H9 (cell line): ENCODE measurements around the gene CHMP6. TPM values are rescaled to one million over a fixed set of nuclear protein-coding genes. Genes with fewer than 3 reads are reported as not detected.

Experiments used
- DNase-seq: peaks from one replicate; pipeline ENCODE4 v3.0.0-alpha.2; 2017
- H2AFZ ChIP-seq: one replicate; pipeline ENCODE4 v1.6.1; 2013; ENCODE audit warnings: mild to moderate bottlenecking, low read length, control low read depth, moderate library complexity
- H2AK5ac ChIP-seq: 2 replicates; pipeline ENCODE4 v1.6.1; 2013; ENCODE audit warnings: low read length, control low read depth, mixed read lengths; ENCODE audit not compliant: insufficient read length
- H2BK120ac ChIP-seq: one replicate; pipeline ENCODE4 v1.6.1; 2013; ENCODE audit warnings: low read depth, mild to moderate bottlenecking, low read length, control low read depth, inconsistent platforms; ENCODE audit not compliant: poor library complexity, severe bottlenecking
- H2BK12ac ChIP-seq: 2 replicates; pipeline ENCODE4 v1.6.1; 2013; ENCODE audit warnings: low read length, control low read depth, mixed read lengths, low read depth; ENCODE audit not compliant: insufficient read length
- H2BK15ac ChIP-seq: 2 replicates; pipeline ENCODE4 v1.6.1; 2013; ENCODE audit warnings: low read depth, low read length, control low read depth
- H2BK20ac ChIP-seq: one replicate; pipeline ENCODE4 v1.6.1; 2013; ENCODE audit warnings: low read depth, mild to moderate bottlenecking, low read length, control low read depth, inconsistent platforms; ENCODE audit not compliant: poor library complexity, severe bottlenecking
- H2BK5ac ChIP-seq: 2 replicates; pipeline ENCODE4 v1.6.1; 2013; ENCODE audit warnings: low read length, control low read depth, mixed read lengths; ENCODE audit not compliant: insufficient read length
- H3K14ac ChIP-seq: 2 replicates; pipeline ENCODE4 v1.6.1; 2013; ENCODE audit warnings: low read length, control low read depth; ENCODE audit not compliant: insufficient read depth
- H3K18ac ChIP-seq: 2 replicates; pipeline ENCODE4 v1.6.1; 2013; ENCODE audit warnings: low read depth, mild to moderate bottlenecking, mixed read lengths, low read length, control low read depth; ENCODE audit not compliant: insufficient read length
- H3K23ac ChIP-seq: 2 replicates; pipeline ENCODE4 v1.6.1; 2013; ENCODE audit warnings: low read length, control low read depth, mixed read lengths, low read depth; ENCODE audit not compliant: insufficient read length
- H3K23me2 ChIP-seq: 2 replicates; pipeline ENCODE4 v1.6.1; 2013; ENCODE audit warnings: low read depth, mild to moderate bottlenecking, mixed read lengths, low read length, control low read depth; ENCODE audit not compliant: insufficient read length, poor library complexity, severe bottlenecking
- H3K27ac ChIP-seq: 2 replicates; pipeline ENCODE4 v1.5.1; 2013; ENCODE audit warnings: low read length, control low read depth, mixed read lengths, low read depth; ENCODE audit not compliant: insufficient read length
- H3K27me3 ChIP-seq: 2 replicates; pipeline ENCODE4 v1.6.1; 2013; ENCODE audit warnings: low read length, control low read depth, inconsistent platforms; ENCODE audit not compliant: insufficient read depth
- H3K4ac ChIP-seq: 2 replicates; pipeline ENCODE4 v1.6.1; 2013; ENCODE audit warnings: low read depth, mild to moderate bottlenecking, control low read depth, inconsistent platforms, low read length, moderate library complexity
- H3K4me1 ChIP-seq: 2 replicates; pipeline ENCODE4 v1.6.1; 2013; ENCODE audit warnings: low read length, control low read depth, inconsistent platforms; ENCODE audit not compliant: insufficient read depth
- H3K4me2 ChIP-seq: 2 replicates; pipeline ENCODE4 v1.6.1; 2013; ENCODE audit warnings: low read length, control low read depth, mixed read lengths; ENCODE audit not compliant: insufficient read length, insufficient read depth
- H3K56ac ChIP-seq: 2 replicates; pipeline ENCODE4 v1.6.1; 2013; ENCODE audit warnings: low read depth, mild to moderate bottlenecking, mixed read lengths, low read length, control low read depth; ENCODE audit not compliant: insufficient read length
- H3K79me1 ChIP-seq: 2 replicates; pipeline ENCODE4 v1.6.1; 2013; ENCODE audit warnings: low read depth, mild to moderate bottlenecking, moderate library complexity, low read length, control low read depth, inconsistent platforms; ENCODE audit not compliant: insufficient read depth, poor library complexity, severe bottlenecking
- H3K79me2 ChIP-seq: 2 replicates; pipeline ENCODE4 v1.6.1; 2013; ENCODE audit warnings: low read length, control low read depth, inconsistent platforms; ENCODE audit not compliant: insufficient read depth
- H3K9ac ChIP-seq: 2 replicates; pipeline ENCODE4 v1.6.1; 2013; ENCODE audit warnings: low read length, control low read depth, mixed read lengths; ENCODE audit not compliant: insufficient read length; ENCODE audit errors: extremely low read depth
- H3K9me3 ChIP-seq: one replicate; pipeline ENCODE4 v1.6.1; 2013; ENCODE audit warnings: low read depth, low read length, inconsistent platforms; ENCODE audit not compliant: control insufficient read depth
- H3T11ph ChIP-seq: one replicate; pipeline ENCODE4 v1.6.1; 2013; ENCODE audit warnings: mild to moderate bottlenecking, low read length, control low read depth, inconsistent platforms
- H4K20me1 ChIP-seq: one replicate; pipeline ENCODE4 v1.6.1; 2013; ENCODE audit not compliant: control insufficient read depth, insufficient read length, insufficient read depth
- H4K5ac ChIP-seq: 2 replicates; pipeline ENCODE4 v1.6.1; 2013; ENCODE audit warnings: low read depth, mild to moderate bottlenecking, mixed read lengths, low read length, control low read depth; ENCODE audit not compliant: insufficient read length
- H4K8ac ChIP-seq: replicated peaks from 2 replicates; pipeline ENCODE4 v1.6.1; 2013; ENCODE audit warnings: low read length, control low read depth, mixed read lengths, low read depth; ENCODE audit not compliant: insufficient read length
- H4K91ac ChIP-seq: 2 replicates; pipeline ENCODE4 v1.6.1; 2013; ENCODE audit warnings: low read depth, mild to moderate bottlenecking, moderate library complexity, mixed read lengths, low read length, control low read depth; ENCODE audit not compliant: insufficient read length
- H3K27ac Mint-ChIP-seq, 3 experiments: 2 replicates in 2 of 3; 3 replicates in 1 of 3; pipeline ENCODE4 v1.8.0; 2020 to 2021; ENCODE audit warnings: mixed read lengths in 3 of 3, mild to moderate bottlenecking in 1 of 3, moderate library complexity in 1 of 3
- H3K27me3 Mint-ChIP-seq: 2 replicates; pipeline ENCODE4 v1.8.0; 2021; ENCODE audit warnings: low read depth, mild to moderate bottlenecking, moderate library complexity, mixed read lengths
- H3K36me3 Mint-ChIP-seq, 3 experiments: 2 replicates in 2 of 3; 3 replicates in 1 of 3; pipeline ENCODE4 v1.8.0; 2020 to 2021; ENCODE audit warnings: low read depth in 3 of 3, mixed read lengths in 3 of 3; ENCODE audit not compliant: insufficient read depth in 1 of 3
- H3K4me1 Mint-ChIP-seq, 2 experiments: 2 replicates each; pipeline ENCODE4 v1.8.0; 2020; ENCODE audit warnings: mixed read lengths in 2 of 2
- H3K4me3 Mint-ChIP-seq, 2 experiments: 2 replicates in 1 of 2; 3 replicates in 1 of 2; pipeline ENCODE4 v1.8.0; 2020 to 2021; ENCODE audit warnings: mild to moderate bottlenecking in 2 of 2, mixed read lengths in 2 of 2, moderate library complexity in 1 of 2
- H3K9me3 Mint-ChIP-seq, 2 experiments: 2 replicates in 1 of 2; 3 replicates in 1 of 2; pipeline ENCODE4 v1.8.0; 2020; ENCODE audit warnings: mild to moderate bottlenecking in 2 of 2, mixed read lengths in 2 of 2, moderate library complexity in 1 of 2
- CTCF ChIP-seq: fragments of 200-600 bp; sonication (generic); conservative IDR thresholded peaks from 3 replicates; pipeline ENCODE4 v1.8.0; 2021; ENCODE audit warnings: antibody characterized with exemption, mild to moderate bottlenecking
- WGBS: extraction: QIAGEN DNeasy Blood & Tissue Kit; methylation state at CpG from one replicate; pipeline ENCODE4 v1.1.7; 2013; ENCODE audit warnings: missing lambda C conversion rate, low lambda C conversion rate, mixed read lengths; ENCODE audit not compliant: insufficient read length; ENCODE audit errors: extremely low coverage; 5-methylcytosine and 5-hydroxymethylcytosine counted together
- total RNA-seq: library from RNA; stranded (reverse); gene quantifications from 2 replicates; pipeline ENCODE4 v1.2.1, GENCODE V29; 2021

Gene CHMP6
- total RNA-seq, 1 experiment from 2014 or later: 23.4 TPM

GRCh38 chr17:81046770-81047359 lies 55.2 kb downstream of the CHMP6 start:
- no peak overlapping the region for H3K4ac ChIP-seq
- no peaks in the 10 kb centered on the region for H3K4me1 ChIP-seq
- peaks cover 2% of the 10 kb centered on the region; the same call in 1 of the 2 replicates for H3K79me2 ChIP-seq

More at GRCh38 chr17:81046770-81047359, 55.2 kb downstream of the CHMP6 start:
- no peak overlapping the region for H2BK15ac ChIP-seq
- H3K56ac ChIP-seq: no peak overlapping the region
- no peak overlapping the region for H2AK5ac ChIP-seq
- no peak overlapping the region for H3K23ac ChIP-seq
- no peaks in the 10 kb centered on the region for H3K79me1 ChIP-seq
- H3K27me3 ChIP-seq: no peaks in the 10 kb centered on the region
- no peaks in the 10 kb centered on the region for H3K23me2 ChIP-seq
- no peaks in the 10 kb centered on the region for H3K27me3 Mint-ChIP-seq
- no peak overlapping the region for H3K4me2 ChIP-seq
- no peak for DNase-seq
- H2AFZ ChIP-seq: no peak overlapping the region
- no peak overlapping the region for H4K91ac ChIP-seq
- H2BK120ac ChIP-seq: no peak overlapping the region
- no peaks in the 10 kb centered on the region; a peak in 1 of 7 replicates for H3K36me3 Mint-ChIP-seq
- H3K9me3 Mint-ChIP-seq: no peaks in the 10 kb centered on the region
- H3K27ac Mint-ChIP-seq: no peak overlapping the region; a peak in 1 of 7 replicates
- H3T11ph ChIP-seq: no peak overlapping the region
- no peak overlapping the region for H3K27ac ChIP-seq
- H3K4me1 Mint-ChIP-seq: peaks cover 20 to 26% of the 10 kb centered on the region in 2 experiments
- no peak overlapping the region for H4K8ac ChIP-seq
- no peak overlapping the region for H4K5ac ChIP-seq
- H2BK5ac ChIP-seq: no peak overlapping the region
- WGBS: no CpG with 5 or more reads among the region's 18 CpGs
- no peak overlapping the region for H2BK20ac ChIP-seq
- no peak for TF ChIP-seq CTCF
- H3K14ac ChIP-seq: no peak overlapping the region; the same call in 1 of the 2 replicates
- no peaks in the 10 kb centered on the region for H3K9me3 ChIP-seq
- H2BK12ac ChIP-seq: no peak overlapping the region
- no peak overlapping the region for H3K9ac ChIP-seq
- no peak overlapping the region for H3K18ac ChIP-seq
- H3K4me3 Mint-ChIP-seq: no peak overlapping the region
- peaks cover 2% of the 10 kb centered on the region for H4K20me1 ChIP-seq
